Duodenal mucosa (tissue), 2 donors: ENCODE measurements around the gene PTPRN2.

Source experiments
- H3K27ac ChIP-seq: one replicate; pipeline ENCODE4 v1.7.0; 2013; ENCODE audit warnings: low read depth, low read length
- H3K27me3 ChIP-seq, 2 donors: one replicate each; pipeline ENCODE4 v1.7.0; 2013; ENCODE audit warnings: low read length in 2 of 2, control low read depth in 1 of 2; ENCODE audit not compliant: insufficient read depth in 2 of 2, control insufficient read depth in 1 of 2
- H3K36me3 ChIP-seq, 2 donors: one replicate each; pipeline ENCODE4 v1.7.0; 2013; ENCODE audit warnings: low read length in 2 of 2, control low read depth in 1 of 2; ENCODE audit not compliant: insufficient read depth in 2 of 2, control insufficient read depth in 1 of 2
- H3K4me1 ChIP-seq, 2 donors: one replicate each; pipeline ENCODE4 v1.7.0; 2013; ENCODE audit warnings: low read length in 2 of 2, control low read depth in 1 of 2; ENCODE audit not compliant: insufficient read depth in 2 of 2, control insufficient read depth in 1 of 2
- H3K4me3 ChIP-seq, 2 donors: one replicate each; pipeline ENCODE4 v1.7.0; 2013; ENCODE audit warnings: low read length in 2 of 2, low read depth in 1 of 2
- H3K9ac ChIP-seq, 2 donors: one replicate each; pipeline ENCODE4 v1.7.0; 2013; ENCODE audit warnings: low read length in 2 of 2, low read depth in 1 of 2
- H3K9me3 ChIP-seq, 2 donors: one replicate each; pipeline ENCODE4 v1.7.0; 2013; ENCODE audit warnings: low read length in 2 of 2, control low read depth in 1 of 2; ENCODE audit not compliant: control insufficient read depth in 1 of 2

Gene PTPRN2

GRCh38 chr7:157769526-157770215 is 818.0 kb downstream of the PTPRN2 start:
- no peaks in the 10 kb centered on the region for H3K4me1 ChIP-seq
- H3K27me3 ChIP-seq: peaks cover 0 to 3% of the 10 kb centered on the region in 2 donors
- no peaks in the 10 kb centered on the region for H3K36me3 ChIP-seq
- H3K9me3 ChIP-seq: peaks cover 0 to 6% of the 10 kb centered on the region in 2 donors
- H3K9ac ChIP-seq: no peak overlapping the region
- H3K4me3 ChIP-seq: no peak overlapping the region
- no peak overlapping the region for H3K27ac ChIP-seq

GRCh38 chr7:157769086-157769485 is 818.5 kb downstream of the PTPRN2 start:
- Histone ChIP-seq H3K27me3 (peaks cover 0 to 3% of the 10 kb centered on the region in 2 donors), H3K9ac (no peak overlapping the region), H3K9me3 (peaks cover 3 to 8% of the 10 kb centered on the region in 2 donors), H3K36me3 (no peaks in the 10 kb centered on the region), H3K4me3 (no peak overlapping the region), H3K27ac (no peak overlapping the region), H3K4me1 (no peaks in the 10 kb centered on the region)

GRCh38 chr7:157768198-157768597 is 819.4 kb downstream of the PTPRN2 start:
- Histone ChIP-seq H3K9me3 (peaks cover 5 to 8% of the 10 kb centered on the region in 2 donors), H3K4me3 (no peak overlapping the region), H3K27me3 (peaks cover 0 to 3% of the 10 kb centered on the region in 2 donors), H3K9ac (no peak overlapping the region), H3K27ac (no peak overlapping the region), H3K4me1 (no peaks in the 10 kb centered on the region), H3K36me3 (no peaks in the 10 kb centered on the region)

- Histone ChIP-seq H3K4me3 (no peak overlapping the region), H3K36me3 (no peaks in the 10 kb centered on the region), H3K9ac (no peak overlapping the region), H3K27me3 (peaks cover 0 to 3% of the 10 kb centered on the region in 2 donors), H3K27ac (no peak overlapping the region), H3K4me1 (no peaks in the 10 kb centered on the region), H3K9me3 (peaks cover 5 to 8% of the 10 kb centered on the region in 2 donors)
Observed at GRCh38 chr7:157767506-157768197, 820.0 kb downstream of the PTPRN2 start.

GRCh38 chr7:157766098-157766497 is 821.5 kb downstream of the PTPRN2 start:
- H3K4me1 ChIP-seq: no peaks in the 10 kb centered on the region

GRCh38 chr7:157764946-157765537 is 822.6 kb downstream of the PTPRN2 start:
- no peaks in the 10 kb centered on the region for H3K36me3 ChIP-seq
- no peak overlapping the region for H3K27ac ChIP-seq
- H3K9ac ChIP-seq: no peak overlapping the region
- H3K27me3 ChIP-seq: peaks cover 0 to 3% of the 10 kb centered on the region in 2 donors
- H3K4me1 ChIP-seq: no peaks in the 10 kb centered on the region
- H3K4me3 ChIP-seq: no peak overlapping the region
- H3K9me3 ChIP-seq: peaks cover 2 to 5% of the 10 kb centered on the region in 2 donors

More at GRCh38 chr7:157766098-157766497, 821.5 kb downstream of the PTPRN2 start:
- Histone ChIP-seq H3K36me3 (no peaks in the 10 kb centered on the region), H3K27me3 (peaks cover 0 to 3% of the 10 kb centered on the region in 2 donors), H3K4me3 (no peak overlapping the region), H3K9me3 (peaks cover 4 to 5% of the 10 kb centered on the region in 2 donors), H3K9ac (no peak overlapping the region), H3K27ac (no peak overlapping the region)

- Histone ChIP-seq H3K9me3 (peaks cover 2 to 5% of the 10 kb centered on the region in 2 donors), H3K27me3 (peaks cover 0 to 2% of the 10 kb centered on the region in 2 donors), H3K4me3 (no peak overlapping the region), H3K36me3 (no peaks in the 10 kb centered on the region), H3K27ac (no peak overlapping the region), H3K4me1 (no peaks in the 10 kb centered on the region), H3K9ac (no peak overlapping the region)
Observed at GRCh38 chr7:157764193-157764592, 823.4 kb downstream of the PTPRN2 start.

GRCh38 chr7:157763279-157764000 is 824.2 kb downstream of the PTPRN2 start:
- Histone ChIP-seq H3K9me3 (peaks cover 2 to 5% of the 10 kb centered on the region in 2 donors), H3K36me3 (no peaks in the 10 kb centered on the region), H3K4me1 (no peaks in the 10 kb centered on the region), H3K27me3 (no peaks in the 10 kb centered on the region), H3K9ac (no peak overlapping the region), H3K27ac (no peak overlapping the region), H3K4me3 (no peak overlapping the region)

- H3K27ac ChIP-seq: no peak overlapping the region
- H3K4me3 ChIP-seq: no peak overlapping the region
- no peaks in the 10 kb centered on the region for H3K36me3 ChIP-seq
- no peak overlapping the region for H3K9ac ChIP-seq
- H3K27me3 ChIP-seq: no peaks in the 10 kb centered on the region
- H3K4me1 ChIP-seq: no peaks in the 10 kb centered on the region
- peaks cover 2 to 5% of the 10 kb centered on the region in 2 donors for H3K9me3 ChIP-seq
Observed at GRCh38 chr7:157762824-157763223, 824.8 kb downstream of the PTPRN2 start.
